Cardiac fibroblast (primary cell): ENCODE results near the gene RASA1.
"Not testable (repeated sequence)": the region's sequence is repeated elsewhere in the genome, so short reads cannot be mapped to it uniquely, and the experiment has no call there.

Source experiments
- DNase-seq, 2 donors: peaks; one replicate each; pipeline versions ENCODE4 v3.0.0 to v3.0.0-alpha.2; 2010; ENCODE audit warnings: low read depth in 2 of 2
- H3K4me3 ChIP-seq, 2 donors: replicated peaks in 1 of 2; 1 replicate in 1 of 2; 2 replicates in 1 of 2; pipeline ENCODE4 v1.5.1; 2011; ENCODE audit warnings: low read depth in 2 of 2, low read length in 2 of 2, mild to moderate bottlenecking in 2 of 2, moderate library complexity in 1 of 2
- TF ChIP-seq, protein P1 (sequence below): IDR thresholded peaks from one replicate; pipeline ENCODE4 v1.5.1; 2011; ENCODE audit warnings: low read depth, mild to moderate bottlenecking, low read length, inconsistent platforms

RASA1 gene

DNA sequence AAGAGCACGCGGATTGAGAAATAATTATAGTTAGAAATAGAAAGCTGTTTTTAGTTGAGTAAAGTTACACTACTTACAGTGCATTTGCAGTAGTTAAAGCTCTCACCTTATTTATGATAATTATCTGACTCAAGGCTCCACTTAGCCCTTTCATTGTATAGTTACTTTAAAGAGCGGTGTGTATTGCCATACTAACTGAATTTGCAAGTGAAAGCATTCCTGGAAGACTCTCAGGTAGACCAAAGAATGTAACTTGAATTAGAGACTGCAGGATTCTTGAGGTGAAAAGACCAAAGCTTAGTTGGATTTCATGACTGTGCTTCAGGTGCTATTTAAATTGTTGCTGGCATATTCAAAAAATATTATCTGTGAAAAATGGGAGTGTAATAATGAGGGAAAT, 4.2 kb upstream of the RASA1 start:
- TF ChIP-seq, protein P1, sequence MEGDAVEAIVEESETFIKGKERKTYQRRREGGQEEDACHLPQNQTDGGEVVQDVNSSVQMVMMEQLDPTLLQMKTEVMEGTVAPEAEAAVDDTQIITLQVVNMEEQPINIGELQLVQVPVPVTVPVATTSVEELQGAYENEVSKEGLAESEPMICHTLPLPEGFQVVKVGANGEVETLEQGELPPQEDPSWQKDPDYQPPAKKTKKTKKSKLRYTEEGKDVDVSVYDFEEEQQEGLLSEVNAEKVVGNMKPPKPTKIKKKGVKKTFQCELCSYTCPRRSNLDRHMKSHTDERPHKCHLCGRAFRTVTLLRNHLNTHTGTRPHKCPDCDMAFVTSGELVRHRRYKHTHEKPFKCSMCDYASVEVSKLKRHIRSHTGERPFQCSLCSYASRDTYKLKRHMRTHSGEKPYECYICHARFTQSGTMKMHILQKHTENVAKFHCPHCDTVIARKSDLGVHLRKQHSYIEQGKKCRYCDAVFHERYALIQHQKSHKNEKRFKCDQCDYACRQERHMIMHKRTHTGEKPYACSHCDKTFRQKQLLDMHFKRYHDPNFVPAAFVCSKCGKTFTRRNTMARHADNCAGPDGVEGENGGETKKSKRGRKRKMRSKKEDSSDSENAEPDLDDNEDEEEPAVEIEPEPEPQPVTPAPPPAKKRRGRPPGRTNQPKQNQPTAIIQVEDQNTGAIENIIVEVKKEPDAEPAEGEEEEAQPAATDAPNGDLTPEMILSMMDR: no peak
- H3K4me3 ChIP-seq: no peak overlapping the region
- no peak for DNase-seq

DNA sequence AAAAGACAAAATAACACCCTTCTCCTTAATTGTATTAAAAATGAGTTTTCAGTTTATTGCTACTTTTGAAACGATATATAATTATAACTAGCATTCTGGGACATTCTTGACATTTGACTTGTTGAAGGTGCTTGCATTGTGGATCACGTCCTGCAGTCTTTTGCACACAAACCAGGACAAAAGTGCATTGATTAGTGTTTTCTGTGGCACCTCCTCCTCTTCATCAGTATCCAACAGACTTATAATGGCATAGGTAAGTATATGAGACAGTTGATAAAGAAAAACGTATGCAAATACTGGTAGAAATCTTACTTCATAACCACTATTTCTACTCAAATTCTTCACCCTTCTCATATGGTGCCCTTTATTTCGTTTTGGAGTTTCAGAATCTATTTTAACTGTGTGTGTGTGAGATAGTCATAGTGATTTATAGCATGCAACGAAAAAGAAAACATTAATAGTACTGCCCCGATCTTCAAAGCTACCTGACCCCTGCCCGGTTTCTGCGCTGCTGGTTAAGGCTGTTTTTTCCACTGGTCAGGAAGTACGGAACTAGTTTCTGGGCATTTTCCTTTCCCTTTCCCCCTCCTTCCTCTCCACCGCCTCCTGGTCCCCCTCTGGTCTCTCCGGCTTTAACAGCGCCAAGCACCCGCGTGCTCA, 639 bp upstream of the RASA1 start:
- TF ChIP-seq, protein P1: no peak
- peak overlapping the region; percentile 89 to 92 for H3K4me3 ChIP-seq
- DNase-seq: no peak

DNA sequence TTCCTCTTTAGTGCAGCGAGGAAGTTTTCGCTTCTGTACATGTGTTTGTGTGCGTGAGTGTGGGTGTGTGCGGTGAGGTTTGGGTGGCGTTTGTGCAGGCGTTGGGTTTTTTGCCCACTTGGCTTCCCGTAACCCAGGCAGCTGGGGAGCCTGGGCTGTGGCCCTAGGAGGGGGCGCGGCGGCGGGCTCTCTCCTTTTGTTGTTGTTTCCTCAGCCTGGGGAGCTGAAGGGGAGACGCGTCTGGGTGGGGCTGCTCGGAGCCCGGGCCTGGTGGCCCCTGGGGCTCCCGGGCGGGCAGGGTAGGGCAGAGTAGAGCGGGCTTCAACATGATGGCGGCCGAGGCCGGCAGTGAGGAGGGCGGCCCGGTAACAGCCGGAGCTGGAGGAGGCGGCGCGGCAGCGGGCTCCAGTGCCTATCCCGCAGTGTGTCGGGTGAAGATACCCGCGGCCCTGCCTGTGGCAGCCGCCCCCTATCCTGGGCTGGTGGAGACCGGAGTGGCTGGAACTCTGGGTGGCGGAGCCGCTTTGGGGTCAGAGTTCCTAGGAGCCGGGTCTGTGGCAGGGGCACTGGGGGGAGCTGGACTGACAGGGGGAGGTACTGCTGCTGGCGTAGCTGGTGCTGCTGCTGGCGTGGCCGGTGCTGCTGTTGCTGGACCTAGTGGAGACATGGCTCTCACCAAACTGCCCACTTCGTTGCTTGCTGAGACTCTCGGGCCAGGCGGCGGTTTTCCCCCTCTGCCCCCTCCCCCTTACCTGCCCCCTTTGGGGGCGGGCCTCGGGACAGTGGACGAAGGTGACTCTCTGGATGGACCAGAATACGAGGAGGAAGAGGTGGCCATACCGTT, 665 bp downstream of the RASA1 start:
- TF ChIP-seq, protein P1: no peak
- H3K4me3 ChIP-seq: peak overlapping the region; percentile 89 to 92
- peak; percentile 67 to 73 for DNase-seq

DNA sequence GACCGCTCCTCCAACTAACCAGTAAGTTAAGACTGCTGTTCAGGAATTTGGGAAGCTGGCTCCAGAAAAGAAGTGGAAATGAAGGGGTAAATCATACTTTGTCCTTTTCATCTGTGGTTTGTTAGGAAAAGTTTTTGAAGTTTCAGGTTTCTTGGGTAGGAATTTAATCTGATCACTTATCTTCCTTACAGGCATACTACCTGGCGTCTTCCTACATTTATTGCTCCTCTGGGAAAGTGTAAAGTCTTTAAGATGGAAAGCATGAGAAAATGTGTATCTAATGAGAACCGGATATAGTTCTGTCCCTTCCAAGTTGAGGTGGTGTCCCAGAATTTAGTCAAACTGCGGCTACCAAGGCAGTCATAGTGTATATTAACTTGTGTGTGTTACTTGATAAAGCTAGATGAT, 1.3 kb downstream of the RASA1 start:
- no peak for DNase-seq
- peak overlapping the region; percentile 89 to 92 for H3K4me3 ChIP-seq
- TF ChIP-seq, protein P1: no peak

DNA sequence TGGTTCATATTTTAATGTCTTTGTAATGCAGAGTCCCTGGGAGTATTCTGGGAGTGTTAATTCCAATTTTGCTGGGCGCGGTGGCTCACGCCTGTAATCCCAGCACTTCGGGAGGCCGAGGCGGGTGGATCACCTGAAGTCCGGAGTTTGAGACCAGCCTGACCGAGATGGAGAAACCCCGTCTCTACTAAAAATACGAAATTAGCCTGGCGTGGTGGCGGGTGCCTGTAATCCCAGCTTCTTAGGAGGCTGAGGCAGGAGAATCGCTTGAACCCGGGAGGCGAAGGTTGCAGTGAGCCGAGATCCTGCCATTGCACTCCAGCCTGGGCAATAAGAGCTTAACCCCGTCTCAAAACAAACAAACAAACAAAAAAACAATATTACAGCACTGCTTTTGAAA, 3.2 kb downstream of the RASA1 start:
- not testable (repeated sequence) for H3K4me3 ChIP-seq, DNase-seq

DNA sequence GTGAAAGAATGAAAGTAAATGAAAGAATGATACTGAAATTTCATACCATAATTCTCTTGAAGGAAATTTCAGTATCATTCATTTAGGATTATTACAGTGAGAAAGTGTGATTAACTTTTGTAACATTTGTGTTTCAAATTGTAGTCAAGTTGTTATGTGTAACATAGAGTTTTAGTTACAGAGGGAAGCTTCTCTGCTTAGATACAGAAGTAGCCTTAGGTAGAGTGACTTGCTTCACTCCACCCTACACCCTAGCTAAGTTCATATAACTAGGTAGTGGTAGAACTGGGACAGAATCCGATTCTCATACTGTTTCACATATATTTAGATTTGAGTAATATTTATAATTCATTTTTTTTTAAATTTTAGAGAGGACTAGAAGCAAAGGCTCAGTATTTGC, 9.0 kb downstream of the RASA1 start:
- TF ChIP-seq, protein P1: no peak
- DNase-seq: no peak
- H3K4me3 ChIP-seq: no peak overlapping the region

DNA sequence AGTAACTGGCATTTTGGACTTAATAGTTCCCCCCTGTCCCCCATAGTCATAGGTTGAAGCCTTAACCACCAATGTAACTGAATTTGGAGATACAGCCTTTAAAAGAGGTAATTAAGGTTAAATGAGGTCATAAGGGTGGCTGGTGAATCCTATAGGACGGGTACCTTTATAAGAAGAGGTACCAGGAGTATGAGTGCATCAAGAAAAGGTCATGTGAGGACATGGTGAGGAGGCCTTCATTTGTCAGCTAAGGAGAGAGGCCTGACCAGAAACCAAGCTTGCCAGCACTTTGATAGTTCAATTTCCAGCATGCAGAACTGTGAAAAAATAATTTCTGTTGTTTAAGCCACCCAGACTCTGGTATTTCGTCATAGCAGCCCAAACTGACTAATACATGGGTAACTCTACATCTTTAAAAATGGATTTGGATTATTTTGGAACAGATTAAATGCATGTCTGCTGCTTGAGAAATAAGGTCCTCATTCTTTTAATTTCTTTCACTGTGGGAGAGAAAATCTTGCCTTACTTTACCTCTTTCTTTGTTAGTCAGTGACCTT, 9.7 kb downstream of the RASA1 start:
- H3K4me3 ChIP-seq: no peak overlapping the region
- peak; percentile 43 to 60 for DNase-seq
- TF ChIP-seq, protein P1: no peak
